Endodermal cell (in vitro differentiated cells): ENCODE results near the gene ACLY. TPM values are rescaled to one million over a fixed set of nuclear protein-coding genes. Genes with fewer than 3 reads are reported as not detected.

Source experiments
- DNase-seq: peaks from one replicate; pipeline ENCODE4 v3.0.0-alpha.2; 2017
- H3K27ac ChIP-seq: 2 replicates; pipeline ENCODE4 v1.5.1; 2013; ENCODE audit warnings: mild to moderate bottlenecking, low read depth, low read length, moderate library complexity
- H3K27me3 ChIP-seq: 2 replicates; pipeline ENCODE4 v1.6.1; 2013; ENCODE audit warnings: mild to moderate bottlenecking, low read length, moderate library complexity; ENCODE audit not compliant: insufficient read depth, control insufficient read depth, poor library complexity, severe bottlenecking
- H3K36me3 ChIP-seq: 2 replicates; pipeline ENCODE4 v1.7.0; 2013; ENCODE audit warnings: mild to moderate bottlenecking, low read length, moderate library complexity; ENCODE audit not compliant: control insufficient read depth, insufficient read depth
- H3K4me1 ChIP-seq: one replicate; pipeline ENCODE4 v1.7.0; 2013; ENCODE audit warnings: low read length; ENCODE audit not compliant: control insufficient read depth, insufficient read depth
- H3K4me3 ChIP-seq: 2 replicates; pipeline ENCODE4 v1.5.1; 2013; ENCODE audit warnings: mild to moderate bottlenecking, low read length, moderate library complexity
- H3K9ac ChIP-seq: 2 replicates; pipeline ENCODE4 v1.6.1; 2013; ENCODE audit warnings: mild to moderate bottlenecking, low read length, moderate library complexity; ENCODE audit not compliant: poor library complexity, severe bottlenecking; ENCODE audit errors: extremely low read depth
- H3K9me3 ChIP-seq: 2 replicates; pipeline ENCODE4 v1.6.1; 2013; ENCODE audit warnings: mild to moderate bottlenecking, low read length, moderate library complexity; ENCODE audit not compliant: control insufficient read depth
- H3K27ac Mint-ChIP-seq: 2 replicates; pipeline ENCODE4 v1.8.0; 2020; ENCODE audit warnings: mixed read lengths
- H3K27me3 Mint-ChIP-seq: 2 replicates; pipeline ENCODE4 v1.8.0; 2021; ENCODE audit warnings: mild to moderate bottlenecking, mixed read lengths; ENCODE audit not compliant: insufficient read depth
- H3K36me3 Mint-ChIP-seq: 2 replicates; pipeline ENCODE4 v1.8.0; 2020; ENCODE audit warnings: low read depth, mixed read lengths
- H3K4me1 Mint-ChIP-seq: 2 replicates; pipeline ENCODE4 v1.8.0; 2020; ENCODE audit warnings: mixed read lengths
- H3K4me3 Mint-ChIP-seq: 2 replicates; pipeline ENCODE4 v1.8.0; 2020; ENCODE audit warnings: mild to moderate bottlenecking, moderate library complexity, mixed read lengths
- H3K9me3 Mint-ChIP-seq: 2 replicates; pipeline ENCODE4 v1.8.0; 2020; ENCODE audit warnings: mild to moderate bottlenecking, mixed read lengths
- CTCF ChIP-seq: fragments of 200-600 bp; sonication (generic); conservative IDR thresholded peaks from 2 replicates; pipeline ENCODE4 v1.5.0; 2021; ENCODE audit warnings: antibody characterized with exemption, mild to moderate bottlenecking
- WGBS, 2 experiments: methylation state at CpG; one replicate each; pipeline versions ENCODE4 v1.1.5 to v1.1.7; 2013; ENCODE audit warnings: missing lambda C conversion rate in 2 of 2, mixed read lengths in 1 of 2; ENCODE audit not compliant: insufficient coverage in 1 of 2, insufficient read length in 1 of 2; 5-methylcytosine and 5-hydroxymethylcytosine counted together
- total RNA-seq, 2 donors: library from RNA; stranded (reverse); fragmentation: NEBNext Ultra II Directional in 1 of 2; extraction: Animal tissue kit (Norgen Biotek cat#: 25700) in 1 of 2; gene quantifications; 2 replicates in 1 of 2; 3 replicates in 1 of 2; pipeline ENCODE4 v1.2.1, GENCODE V29; 2021

The ACLY gene
- total RNA-seq, 2 donors from 2014 or later, result 261 to 304 TPM

DNA sequence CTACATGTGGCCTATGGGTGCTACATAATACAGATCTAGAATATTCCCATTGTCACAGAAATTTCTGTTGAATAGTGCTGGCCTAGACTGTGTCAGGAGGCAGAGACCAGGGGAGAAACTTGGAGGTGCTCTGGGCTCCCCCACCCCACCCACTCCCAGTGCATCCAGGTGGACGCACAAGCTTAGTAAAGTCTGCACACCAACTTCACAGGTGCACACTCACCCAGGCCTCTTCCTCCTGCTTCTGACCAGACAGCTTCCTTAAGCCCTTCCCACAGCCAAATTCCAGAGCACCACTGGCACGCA lies 40.2 kb upstream of the ACLY start:
- no peaks in the 10 kb centered on the region for H3K36me3 ChIP-seq
- H3K4me1 Mint-ChIP-seq, result peaks cover 26% of the 10 kb centered on the region
- H3K9ac ChIP-seq, result no peak overlapping the region
- no peaks in the 10 kb centered on the region for H3K9me3 Mint-ChIP-seq
- no peak overlapping the region for H3K4me3 Mint-ChIP-seq
- peaks cover 4% of the 10 kb centered on the region for H3K36me3 Mint-ChIP-seq
- H3K27ac ChIP-seq, result no peak overlapping the region
- no peak for DNase-seq
- peaks cover 10% of the 10 kb centered on the region for H3K4me1 ChIP-seq
- H3K27me3 Mint-ChIP-seq, result peaks cover 1% of the 10 kb centered on the region
- H3K27me3 ChIP-seq, result no peaks in the 10 kb centered on the region
- H3K9me3 ChIP-seq, result no peaks in the 10 kb centered on the region
- H3K4me3 ChIP-seq, result no peak overlapping the region
- WGBS, 2 experiments, result 50 to 73% methylated on average over 1 to 2 of the region's 2 CpGs
- peak overlapping the region; percentile 86 for H3K27ac Mint-ChIP-seq
- TF ChIP-seq CTCF, result no peak

DNA sequence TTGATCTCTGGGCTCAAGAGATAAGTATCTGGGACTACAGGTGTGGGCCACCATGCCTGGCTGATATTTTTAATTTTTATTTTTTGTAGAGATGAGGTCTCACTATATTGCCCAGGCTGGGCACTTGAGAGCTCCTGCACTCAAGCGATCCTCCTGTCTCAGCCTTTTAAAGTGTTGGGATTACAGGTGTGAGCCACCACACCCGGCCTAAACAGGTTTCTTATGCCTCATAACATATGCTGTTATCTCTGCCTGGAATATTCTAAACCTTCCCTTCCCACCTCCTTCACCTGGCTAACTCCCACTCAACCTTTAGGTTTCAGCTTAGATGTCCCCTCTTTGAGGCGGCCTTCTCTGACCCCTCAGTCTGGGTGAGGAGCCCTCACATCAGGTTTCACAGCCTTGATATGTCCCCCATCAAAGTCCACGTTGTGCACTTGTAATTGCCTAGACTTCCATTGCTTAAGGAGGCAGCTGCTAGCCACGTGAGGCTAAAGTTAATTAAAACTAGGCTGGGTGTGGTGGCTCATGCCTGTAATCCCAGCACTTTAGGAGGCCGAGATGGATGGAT lies 39.2 kb upstream of the ACLY start:
- TF ChIP-seq CTCF, result no peak
- H3K9me3 Mint-ChIP-seq, result no peaks in the 10 kb centered on the region
- peaks cover 10% of the 10 kb centered on the region for H3K4me1 ChIP-seq
- no peaks in the 10 kb centered on the region for H3K27me3 ChIP-seq
- no peak overlapping the region for H3K4me3 ChIP-seq
- no peak overlapping the region for H3K27ac Mint-ChIP-seq
- peaks cover 1% of the 10 kb centered on the region for H3K27me3 Mint-ChIP-seq
- no peaks in the 10 kb centered on the region for H3K36me3 ChIP-seq
- H3K4me3 Mint-ChIP-seq, result no peak overlapping the region
- peaks cover 8% of the 10 kb centered on the region for H3K36me3 Mint-ChIP-seq
- peaks cover 26% of the 10 kb centered on the region for H3K4me1 Mint-ChIP-seq
- no peak overlapping the region for H3K9ac ChIP-seq
- WGBS, 2 experiments, result 91 to 100% methylated on average over 5 to 6 of the region's 6 CpGs
- no peaks in the 10 kb centered on the region for H3K9me3 ChIP-seq
- DNase-seq, result no peak
- no peak overlapping the region for H3K27ac ChIP-seq

DNA sequence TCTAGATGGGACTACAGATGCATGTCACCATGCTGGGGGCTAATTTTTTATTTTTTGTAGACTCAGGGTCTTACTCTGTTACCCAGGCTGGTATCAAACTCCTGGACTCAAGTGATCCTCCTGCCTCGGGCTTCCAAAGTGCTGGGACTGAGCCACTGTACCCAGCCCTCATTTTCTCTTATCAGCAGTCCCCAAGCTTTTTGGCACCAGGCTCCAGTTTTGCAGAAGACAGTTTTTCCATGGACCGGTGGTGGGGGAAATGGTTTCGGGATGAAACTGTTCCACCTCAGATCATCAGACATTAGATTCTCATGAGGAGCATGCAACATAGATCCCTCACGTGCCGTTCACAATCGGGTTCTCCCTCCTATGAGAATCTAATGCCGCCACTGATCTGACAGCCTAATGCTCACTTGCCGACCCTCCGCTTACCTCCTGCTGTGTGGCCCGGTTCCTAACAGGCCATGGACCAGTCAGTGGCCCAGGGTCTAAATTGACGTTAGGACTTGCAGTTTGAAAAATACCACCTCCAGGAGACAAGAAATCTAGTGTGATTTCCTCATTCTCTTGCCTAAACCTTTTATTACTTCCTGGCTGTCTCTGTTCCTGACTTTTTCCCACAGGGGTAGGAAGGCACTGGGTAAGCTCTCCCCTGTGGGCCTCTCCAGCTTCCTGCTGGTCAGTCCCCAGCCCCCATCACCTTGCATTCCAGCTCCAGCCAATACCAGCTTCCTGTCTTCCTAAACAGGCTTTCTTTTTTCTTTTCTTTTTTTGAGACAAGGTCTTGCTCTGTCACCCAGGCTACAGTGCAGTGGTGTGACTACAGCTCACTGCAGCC lies 38.5 kb upstream of the ACLY start:
- H3K36me3 ChIP-seq, result no peaks in the 10 kb centered on the region
- H3K4me3 ChIP-seq, result no peak overlapping the region
- no peaks in the 10 kb centered on the region for H3K27me3 Mint-ChIP-seq
- no peaks in the 10 kb centered on the region for H3K27me3 ChIP-seq
- H3K27ac ChIP-seq, result no peak overlapping the region
- no peak overlapping the region for H3K9ac ChIP-seq
- no peak for TF ChIP-seq CTCF
- no peaks in the 10 kb centered on the region for H3K9me3 Mint-ChIP-seq
- H3K36me3 Mint-ChIP-seq, result peaks cover 8% of the 10 kb centered on the region
- H3K4me1 Mint-ChIP-seq, result peaks cover 26% of the 10 kb centered on the region
- peak overlapping the region; percentile 60 for H3K27ac Mint-ChIP-seq
- no peaks in the 10 kb centered on the region for H3K9me3 ChIP-seq
- peaks cover 10% of the 10 kb centered on the region for H3K4me1 ChIP-seq
- DNase-seq, result peak; percentile 77
- no peak overlapping the region for H3K4me3 Mint-ChIP-seq
- 74 to 77% methylated on average over 8 to 11 of the region's 11 CpGs for WGBS, 2 experiments
